GM18858 (cell line): ENCODE measurements around the gene RAVER1.
"Not testable (repeated sequence)": the region's sequence is repeated elsewhere in the genome, so short reads cannot be mapped to it uniquely, and the experiment has no call there.

Source experiments
- ATAC-seq: cut with Tn5 transposase; IDR thresholded peaks from one replicate; pipeline ENCODE4 v1.9.1; 2021; ENCODE audit not compliant: unreplicated experiment

RAVER1 gene

DNA sequence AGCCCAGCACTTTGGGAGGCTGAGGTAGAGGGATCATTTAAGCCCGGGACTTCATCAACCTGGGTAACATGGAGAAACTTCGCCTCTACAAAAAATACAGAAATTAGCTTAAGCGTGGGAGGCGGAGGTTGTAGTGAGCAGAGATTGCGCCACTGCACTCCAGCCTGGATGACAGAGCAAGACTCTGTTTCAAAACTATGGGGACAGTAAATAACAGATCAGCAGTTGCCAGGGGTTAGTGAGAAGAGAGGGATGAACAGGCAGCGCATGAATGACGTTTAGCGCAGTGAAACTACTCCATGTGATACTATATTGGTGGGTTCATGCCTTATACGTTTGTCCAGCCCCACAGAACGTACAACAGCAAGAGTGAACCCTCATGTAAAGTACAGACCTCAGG lies 13.2 kb upstream of the RAVER1 start:
- no peak for ATAC-seq

- ATAC-seq = no peak
Observed at GRCh38 chr19:10344780-10345179, 11.5 kb upstream of the RAVER1 start.

DNA sequence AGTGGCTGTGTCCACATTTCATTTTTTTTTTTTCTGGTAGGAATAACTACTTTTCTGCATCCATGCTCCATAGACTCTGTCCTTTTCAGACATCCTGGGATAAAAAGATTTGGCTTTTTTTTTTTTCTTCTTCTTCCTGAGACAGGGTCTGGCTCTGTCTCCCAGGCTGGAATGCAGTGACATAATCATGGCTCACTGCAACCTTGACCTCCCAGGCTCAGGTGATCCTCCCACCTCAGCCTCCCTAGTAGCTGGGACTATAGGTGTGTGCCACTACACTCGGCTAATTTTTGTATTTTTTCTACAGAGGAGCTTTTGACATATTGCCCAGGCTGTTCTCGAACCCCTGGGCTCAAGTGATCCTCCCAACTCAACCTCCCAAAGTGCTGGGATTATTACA lies 10.2 kb upstream of the RAVER1 start:
- ATAC-seq = no peak

DNA sequence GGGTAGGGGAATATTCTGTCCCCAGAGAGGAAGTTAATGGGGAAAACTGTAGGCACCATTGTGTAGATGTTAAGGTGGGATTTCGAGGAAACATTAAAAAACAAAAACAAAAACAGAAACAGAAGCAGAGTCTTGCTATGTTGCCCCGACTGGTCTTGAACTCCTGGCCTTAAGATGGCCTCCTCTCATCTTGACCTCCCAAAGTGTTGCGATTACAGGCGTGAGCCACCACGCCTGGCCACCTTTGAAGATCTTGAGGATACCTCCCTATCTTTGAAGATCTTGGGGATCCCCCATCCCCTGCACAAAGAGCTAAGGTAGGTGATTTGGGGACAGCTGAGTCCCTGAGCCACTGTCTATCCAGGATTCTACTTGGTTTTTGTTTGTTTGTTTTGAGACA lies 6.6 kb upstream of the RAVER1 start:
- no peak for ATAC-seq

DNA sequence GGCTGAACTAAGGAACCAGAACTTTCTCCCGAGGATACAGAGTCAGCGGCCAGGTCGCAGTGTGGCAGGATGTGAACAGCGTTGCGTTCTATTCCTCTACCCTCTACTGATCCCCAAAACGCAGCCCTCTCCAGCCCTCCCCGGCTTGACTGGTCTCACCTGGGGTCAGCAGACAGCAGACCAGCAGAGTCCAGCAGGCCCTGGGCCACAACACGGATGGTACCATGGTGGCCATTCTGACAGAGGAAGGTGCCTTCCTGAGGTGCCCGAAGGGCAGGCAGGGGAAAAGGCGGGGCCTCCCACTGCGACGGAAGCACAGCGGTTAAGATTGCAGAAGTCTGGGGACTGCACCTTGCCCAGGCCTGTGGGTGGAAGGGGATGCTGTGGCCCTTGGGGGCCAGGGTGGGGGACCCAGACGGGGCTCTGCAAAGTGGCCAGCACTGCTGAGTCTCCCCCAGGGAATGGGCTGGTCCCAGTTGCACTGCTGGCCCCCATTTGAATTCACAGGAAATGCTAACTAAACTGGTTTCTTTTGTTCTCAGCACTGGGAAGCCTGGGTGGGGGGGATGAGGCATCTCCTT lies 6.1 kb upstream of the RAVER1 start, which contains the start of gene ICAM3:
Gene ICAM3 (minus strand): TSS at position 245 of the 581 bp plus-strand sequence. CDS start 10 bp downstream, at position 235.
- ATAC-seq = no peak

- ATAC-seq = no peak
Observed at GRCh38 chr19:10338940-10339339, 5.6 kb upstream of the RAVER1 start.

GRCh38 chr19:10336725-10337124 lies 3.4 kb upstream of the RAVER1 start:
- not testable (repeated sequence) for ATAC-seq

GRCh38 chr19:10335352-10335985 lies 2.1 kb upstream of the RAVER1 start:
- ATAC-seq = no peak

GRCh38 chr19:10334588-10335351 lies 1.4 kb upstream of the RAVER1 start:
- ATAC-seq = no peak

DNA sequence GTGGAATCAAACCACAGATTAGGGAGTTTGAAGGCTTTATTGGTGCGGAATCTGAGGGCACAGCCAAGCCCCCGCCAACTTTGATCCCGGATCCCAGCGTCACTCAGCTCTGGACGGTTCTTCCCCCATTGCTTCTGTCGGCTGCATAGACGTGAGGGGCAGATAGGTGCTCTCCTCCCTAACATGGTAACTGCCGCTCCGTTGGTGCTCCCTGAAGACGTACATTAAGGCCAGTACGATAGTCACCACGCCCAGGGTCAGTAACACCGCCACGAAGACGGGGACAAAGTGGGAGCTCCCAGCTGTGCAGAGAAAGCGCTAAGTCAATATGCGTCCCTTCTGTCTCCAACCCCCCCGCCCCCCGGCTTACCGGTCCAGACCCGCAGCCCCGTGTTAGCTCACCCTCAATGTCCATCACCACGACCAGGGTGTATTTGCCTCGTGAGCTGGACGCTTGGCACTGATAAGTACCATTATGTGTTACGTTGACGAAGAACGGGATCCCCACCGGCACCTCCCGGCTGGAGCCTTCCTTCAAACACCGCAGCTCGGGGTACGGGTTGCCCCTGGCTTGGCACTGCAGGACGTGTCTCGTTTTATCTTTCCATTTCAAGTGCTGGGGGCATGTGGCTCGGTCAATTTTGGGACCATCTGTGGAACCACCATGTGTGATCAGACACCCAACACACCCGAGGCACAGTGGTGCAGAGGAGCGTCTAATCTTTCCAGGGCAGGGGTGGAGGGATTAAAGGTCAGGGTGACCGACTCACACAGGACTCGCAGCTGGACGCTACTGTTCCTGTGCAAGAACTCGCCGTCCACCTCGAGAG lies 644 bp upstream of the RAVER1 start:
- no peak for ATAC-seq

DNA sequence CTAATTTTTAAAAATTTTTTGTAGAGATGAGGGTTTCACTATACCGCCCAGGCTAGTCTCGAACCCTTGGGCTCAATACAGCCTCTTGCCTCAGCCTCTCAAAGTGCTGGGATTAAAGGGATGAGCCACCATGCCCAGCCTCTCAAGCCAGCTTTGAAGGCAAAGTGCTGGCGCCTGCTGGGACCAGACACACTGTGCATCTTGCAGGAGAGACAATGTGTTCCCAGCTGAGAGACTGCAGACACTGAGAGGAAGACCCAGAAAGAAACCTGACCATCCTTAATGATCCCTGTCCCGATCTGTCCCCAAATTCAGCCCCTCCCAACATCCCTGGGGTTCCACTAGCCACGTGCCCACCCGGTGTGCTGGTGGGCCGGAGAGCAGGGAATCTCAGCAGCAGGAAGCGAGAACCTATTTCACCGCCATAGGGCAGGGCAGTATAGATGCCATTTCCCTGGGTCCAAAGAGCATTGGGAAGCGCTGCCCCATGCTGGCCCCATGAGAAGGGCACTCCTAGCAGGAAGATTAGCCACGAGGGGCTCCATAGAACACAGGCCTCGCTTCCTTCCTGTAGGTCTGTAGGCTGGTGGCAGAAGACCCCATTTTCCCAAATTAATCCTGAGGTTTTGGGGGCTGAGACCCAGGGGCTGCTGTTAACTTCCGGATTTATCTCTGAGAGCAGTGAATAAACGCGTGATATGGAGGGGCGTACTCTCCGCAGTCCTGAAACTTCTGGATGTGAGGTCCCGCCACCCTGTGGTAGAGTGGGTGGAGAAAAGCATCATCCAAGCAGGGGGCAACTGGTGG lies 968 bp downstream of the RAVER1 start:
- ATAC-seq = no peak

DNA sequence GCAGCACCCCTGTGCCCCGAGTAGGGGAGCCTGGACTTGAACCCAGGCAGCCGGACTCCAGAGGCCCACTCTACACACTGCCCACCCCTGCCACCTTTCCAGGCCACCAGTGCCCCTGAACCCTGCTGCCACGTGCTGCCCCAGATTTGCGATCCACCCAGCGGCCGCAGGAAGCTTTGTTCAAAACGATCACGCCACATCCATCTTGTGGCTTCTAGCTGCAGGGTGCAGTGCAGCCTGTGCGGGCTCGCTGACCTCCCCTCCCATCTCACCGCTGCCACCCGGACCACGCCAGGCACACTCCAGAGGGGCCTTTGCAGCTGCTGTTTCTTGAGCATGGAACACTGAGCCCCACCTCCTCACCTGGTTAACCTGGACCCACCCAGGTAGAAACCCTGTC lies 3.8 kb downstream of the RAVER1 start:
- no peak for ATAC-seq

GRCh38 chr19:10328558-10329429 lies 4.5 kb downstream of the RAVER1 start:
- no peak for ATAC-seq

DNA sequence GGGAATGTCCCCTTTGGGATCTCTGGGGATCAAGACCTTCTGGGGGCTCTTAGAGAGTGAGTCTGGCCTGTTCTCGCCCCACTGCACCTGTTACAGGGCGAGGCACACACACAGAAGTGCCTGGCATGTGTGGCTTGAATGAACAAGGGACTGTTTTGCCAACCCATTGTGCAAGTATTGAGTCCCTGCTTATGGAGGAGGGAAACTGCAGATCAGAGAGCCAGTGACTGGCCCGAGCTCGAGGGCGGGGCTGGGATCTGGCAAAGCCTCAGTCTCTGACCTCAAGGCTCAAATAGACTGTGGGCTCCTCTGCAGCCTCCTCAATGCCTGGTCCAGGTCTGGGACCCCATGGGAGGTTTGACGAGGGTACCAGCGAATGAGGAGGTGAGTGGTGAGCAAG lies 5.5 kb downstream of the RAVER1 start:
- no peak for ATAC-seq

- no peak for ATAC-seq
Observed at GRCh38 chr19:10325732-10326131, 7.6 kb downstream of the RAVER1 start.

- ATAC-seq = no peak
Observed at GRCh38 chr19:10321874-10322835, 11.2 kb downstream of the RAVER1 start.

GRCh38 chr19:10321417-10321797 lies 11.9 kb downstream of the RAVER1 start:
- no peak for ATAC-seq

GRCh38 chr19:10320602-10321416 lies 12.5 kb downstream of the RAVER1 start:
- ATAC-seq = no peak
